HEK293 (cell line): ENCODE results near the gene ARFIP2.

ENCODE experiments used
- GLI4 ChIP-seq: fragments of 450-650 bp; formaldehyde crosslinking; IDR thresholded peaks from 2 replicates; pipeline ENCODE4 v1.5.1; 2016; ENCODE audit warnings: missing biosample characterization, missing genetic modification characterization
- ZNF510 ChIP-seq: fragments of 450-650 bp; formaldehyde crosslinking; IDR thresholded peaks from 2 replicates; pipeline ENCODE4 v1.5.1; 2018; ENCODE audit warnings: mild to moderate bottlenecking, missing genetic modification characterization, missing biosample characterization; ENCODE audit not compliant: insufficient replicate concordance
- ZNF571 ChIP-seq: fragments of 450-650 bp; formaldehyde crosslinking; IDR thresholded peaks from 2 replicates; pipeline ENCODE4 v1.5.0; 2017; ENCODE audit warnings: missing biosample characterization, missing genetic modification characterization
- ZNF623 ChIP-seq: fragments of 450-650 bp; formaldehyde crosslinking; IDR thresholded peaks from 2 replicates; pipeline ENCODE4 v1.5.1; 2016; ENCODE audit warnings: missing biosample characterization, missing genetic modification characterization
- ZNF830 ChIP-seq: fragments of 450-650 bp; IDR thresholded peaks from 2 replicates; pipeline ENCODE4 v1.5.0; 2018; ENCODE audit warnings: missing biosample characterization, missing genetic modification characterization, low read depth, mild to moderate bottlenecking, moderate library complexity

GRCh38 chr11:6473451-6474412, 7.4 kb downstream of the ARFIP2 start, which contains the start of gene TRIM3:
- no peak for TF ChIP-seq GLI4 (tag by site-specific recombination)
- TF ChIP-seq ZNF623: no peak
- no peak for TF ChIP-seq ZNF571 (tag by site-specific recombination)
- no peak for TF ChIP-seq ZNF830 (tag by site-specific recombination)
- no peak for TF ChIP-seq ZNF510
